Muscle layer of duodenum (tissue), 2 donors: ENCODE measurements around the gene CACNA1F.
A peak's percentile ranks its signal among the peaks of the same experiment; 100 is the strongest.

Source experiments
- H3K27ac ChIP-seq: one replicate; pipeline ENCODE4 v1.7.0; 2013; ENCODE audit warnings: mild to moderate bottlenecking, low read length
- H3K27me3 ChIP-seq: one replicate; pipeline ENCODE4 v1.7.0; 2013; ENCODE audit warnings: low read depth, mild to moderate bottlenecking, control low read depth, low read length
- H3K36me3 ChIP-seq, 2 donors: one replicate each; pipeline ENCODE4 v1.7.0; 2013; ENCODE audit warnings: low read length in 2 of 2, control low read depth in 1 of 2, mild to moderate bottlenecking in 1 of 2; ENCODE audit not compliant: insufficient read depth in 2 of 2, control insufficient read depth in 1 of 2
- H3K4me1 ChIP-seq, 2 donors: one replicate each; pipeline ENCODE4 v1.7.0; 2013; ENCODE audit warnings: low read length in 2 of 2, mild to moderate bottlenecking in 2 of 2, control low read depth in 1 of 2, moderate library complexity in 1 of 2; ENCODE audit not compliant: insufficient read depth in 2 of 2, control insufficient read depth in 1 of 2
- H3K4me3 ChIP-seq, 2 donors: one replicate each; pipeline ENCODE4 v1.7.0; 2013; ENCODE audit warnings: low read length in 2 of 2, low read depth in 1 of 2, mild to moderate bottlenecking in 1 of 2
- H3K9me3 ChIP-seq, 2 donors: one replicate each; pipeline ENCODE4 v1.7.0; 2013; ENCODE audit warnings: low read length in 2 of 2, control low read depth in 1 of 2, mild to moderate bottlenecking in 1 of 2; ENCODE audit not compliant: control insufficient read depth in 1 of 2
- donor health status: healthy.

The CACNA1F gene

DNA sequence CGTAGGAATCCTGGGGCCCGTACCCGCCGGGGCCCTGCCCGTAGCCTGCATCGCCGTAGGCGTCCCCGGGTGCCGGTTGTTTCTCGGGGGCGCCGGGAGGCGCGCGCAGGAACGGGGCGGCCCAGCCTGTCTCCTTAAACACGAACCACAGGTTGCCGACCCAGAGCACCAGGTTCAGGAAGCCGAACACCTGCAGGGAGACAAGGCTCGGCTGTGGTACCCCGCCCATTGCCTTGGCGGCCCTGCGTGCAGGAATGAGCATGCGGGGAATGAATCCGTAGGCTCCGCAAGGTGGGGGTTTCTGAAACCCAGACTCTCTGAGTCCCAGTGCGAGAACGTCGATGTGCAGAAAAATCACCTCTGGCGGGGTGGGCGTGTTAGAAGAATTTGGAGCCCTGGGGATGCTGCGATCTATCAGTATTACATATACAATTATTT lies 41.5 kb downstream of the CACNA1F start:
- Histone ChIP-seq H3K27me3 (no peaks in the 10 kb centered on the region), H3K9me3 (no peaks in the 10 kb centered on the region), H3K4me3 (peak overlapping the region; percentile 61 to 74), H3K36me3 (no peaks in the 10 kb centered on the region), H3K27ac (peak overlapping the region; percentile 60), H3K4me1 (no peaks in the 10 kb centered on the region)

GRCh38 chrX:49190821-49191573 lies 42.1 kb downstream of the CACNA1F start:
- H3K4me1 ChIP-seq, result no peaks in the 10 kb centered on the region
- H3K4me3 ChIP-seq, result peak overlapping the region; percentile 61 to 74
- H3K27ac ChIP-seq, result peak overlapping the region; percentile 60
- H3K9me3 ChIP-seq, result no peaks in the 10 kb centered on the region
- no peaks in the 10 kb centered on the region for H3K36me3 ChIP-seq
- no peaks in the 10 kb centered on the region for H3K27me3 ChIP-seq

- no peak overlapping the region for H3K4me3 ChIP-seq
- H3K9me3 ChIP-seq, result no peaks in the 10 kb centered on the region
- H3K36me3 ChIP-seq, result no peaks in the 10 kb centered on the region
- no peak overlapping the region for H3K27ac ChIP-seq
- peaks cover 0 to 6% of the 10 kb centered on the region in 2 donors for H3K4me1 ChIP-seq
- no peaks in the 10 kb centered on the region for H3K27me3 ChIP-seq
These were observed 43.5 kb downstream of the CACNA1F start for GRCh38 chrX:49189606-49190005.

- Histone ChIP-seq H3K36me3 (peaks cover 0 to 2% of the 10 kb centered on the region in 2 donors), H3K27ac (no peak overlapping the region), H3K4me3 (no peak overlapping the region), H3K27me3 (no peaks in the 10 kb centered on the region), H3K9me3 (no peaks in the 10 kb centered on the region), H3K4me1 (peaks cover 0 to 14% of the 10 kb centered on the region in 2 donors)
These were observed 44.6 kb downstream of the CACNA1F start for GRCh38 chrX:49188468-49189076.

GRCh38 chrX:49187526-49187925 lies 45.6 kb downstream of the CACNA1F start:
- H3K27me3 ChIP-seq, result no peaks in the 10 kb centered on the region
- H3K27ac ChIP-seq, result no peak overlapping the region
- H3K9me3 ChIP-seq, result no peaks in the 10 kb centered on the region
- no peak overlapping the region for H3K4me3 ChIP-seq
- H3K36me3 ChIP-seq, result peaks cover 0 to 5% of the 10 kb centered on the region in 2 donors
- H3K4me1 ChIP-seq, result peaks cover 0 to 15% of the 10 kb centered on the region in 2 donors

- no peak overlapping the region for H3K27ac ChIP-seq
- peaks cover 0 to 8% of the 10 kb centered on the region in 2 donors for H3K36me3 ChIP-seq
- no peaks in the 10 kb centered on the region for H3K9me3 ChIP-seq
- peaks cover 0 to 15% of the 10 kb centered on the region in 2 donors for H3K4me1 ChIP-seq
- no peak overlapping the region for H3K4me3 ChIP-seq
- H3K27me3 ChIP-seq, result no peaks in the 10 kb centered on the region
These were observed 46.1 kb downstream of the CACNA1F start for GRCh38 chrX:49187028-49187394.

DNA sequence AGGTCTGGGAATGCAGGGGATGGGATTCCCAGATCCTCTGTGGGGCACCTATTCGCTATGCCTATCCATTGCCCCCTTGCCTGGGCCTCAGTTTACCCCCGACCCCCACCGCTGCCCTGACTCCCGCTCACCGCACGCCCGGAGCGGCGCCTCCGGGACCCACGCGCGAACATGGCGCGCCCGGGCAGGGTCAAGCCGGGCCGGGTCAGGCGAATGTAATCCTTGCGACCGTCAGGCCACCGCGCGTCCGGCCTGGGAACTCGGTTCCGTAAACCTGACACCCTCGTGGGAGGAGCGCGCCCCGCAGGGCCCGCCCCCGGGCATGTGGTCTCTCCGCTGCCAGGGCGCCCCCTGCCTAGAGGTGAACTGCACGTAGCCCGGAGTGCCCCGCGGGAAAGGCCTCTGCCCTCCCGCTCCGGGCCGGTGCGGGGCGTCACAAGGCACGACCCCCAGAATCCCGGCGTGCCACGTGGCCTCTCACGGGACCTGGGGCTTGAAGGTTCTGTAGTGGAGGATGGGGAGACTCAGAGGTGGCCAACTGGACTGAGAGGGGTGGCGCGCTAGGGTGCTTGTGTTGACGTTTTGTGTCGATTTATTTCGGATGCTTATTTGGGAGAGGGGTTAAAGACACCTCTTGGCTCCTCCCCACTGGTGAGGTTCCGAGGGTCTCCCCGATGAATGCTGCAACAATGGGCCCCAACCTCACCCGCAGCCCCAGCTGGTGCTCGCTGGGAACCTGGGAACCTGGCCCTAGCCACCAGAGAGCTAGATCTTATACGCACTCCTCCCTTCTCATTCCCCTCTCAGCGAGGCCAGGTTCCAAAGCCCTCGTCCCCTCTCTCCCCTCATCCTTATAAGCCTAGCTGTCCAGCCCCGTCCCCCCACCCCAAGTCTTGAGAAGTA lies 46.8 kb downstream of the CACNA1F start, which contains the start of gene PRICKLE3:
PRICKLE3 (minus strand) TSS at position 249 of the 903 bp plus-strand sequence; CDS start at position 173, 76 bp downstream.
- peaks cover 0 to 15% of the 10 kb centered on the region in 2 donors for H3K4me1 ChIP-seq
- no peaks in the 10 kb centered on the region for H3K27me3 ChIP-seq
- H3K4me3 ChIP-seq, result peak within 1 kb of the TSS; percentile 53 to 58
- H3K27ac ChIP-seq, result peak within 1 kb of the TSS; percentile 31
- H3K36me3 ChIP-seq, result peaks cover 0 to 8% of the 10 kb centered on the region in 2 donors
- no peaks in the 10 kb centered on the region for H3K9me3 ChIP-seq

GRCh38 chrX:49184294-49185281 lies 48.6 kb downstream of the CACNA1F start:
- H3K4me1 ChIP-seq, result peaks cover 0 to 15% of the 10 kb centered on the region in 2 donors
- H3K27ac ChIP-seq, result peak overlapping the region; percentile 31
- no peaks in the 10 kb centered on the region for H3K27me3 ChIP-seq
- H3K9me3 ChIP-seq, result no peaks in the 10 kb centered on the region
- H3K4me3 ChIP-seq, result peak overlapping the region; percentile 53 to 58
- H3K36me3 ChIP-seq, result peaks cover 4 to 12% of the 10 kb centered on the region in 2 donors

GRCh38 chrX:49183701-49184281 lies 49.3 kb downstream of the CACNA1F start:
- H3K4me1 ChIP-seq, result peaks cover 0 to 15% of the 10 kb centered on the region in 2 donors
- no peaks in the 10 kb centered on the region for H3K9me3 ChIP-seq
- no peaks in the 10 kb centered on the region for H3K27me3 ChIP-seq
- no peak overlapping the region for H3K27ac ChIP-seq
- peaks cover 4 to 20% of the 10 kb centered on the region in 2 donors for H3K36me3 ChIP-seq
- H3K4me3 ChIP-seq, result peak overlapping the region in 1 of 2 donors; percentile 58

GRCh38 chrX:49179358-49179757 lies 53.8 kb downstream of the CACNA1F start:
- Histone ChIP-seq H3K27ac (no peak overlapping the region), H3K27me3 (no peaks in the 10 kb centered on the region), H3K36me3 (peaks cover 4 to 38% of the 10 kb centered on the region in 2 donors), H3K9me3 (no peaks in the 10 kb centered on the region), H3K4me1 (peaks cover 0 to 11% of the 10 kb centered on the region in 2 donors), H3K4me3 (no peak overlapping the region)
